Natural killer cell treated with Interleukin-12 subunit alpha and Interleukin-12 subunit beta and Interleukin-15 and Interleukin-18, amount 100 ng/mL, for 72 hours (primary cell): ENCODE measurements around the gene FHL1. TPM values are rescaled to one million over a fixed set of nuclear protein-coding genes. Genes with fewer than 3 reads are reported as not detected.
"Not testable (repeated sequence)": the region's sequence is repeated elsewhere in the genome, so short reads cannot be mapped to it uniquely, and the experiment has no call there.

ENCODE experiments used
- ATAC-seq, 2 donors: fragments of 150-1000 bp; cut with Tn5 transposase in 1 of 2; sonication (Bioruptor Pico), chemical (Tn5 transposase) in 1 of 2; 2 replicates each; pipeline ENCODE4 v1.10.0; 2021
- DNase-seq: peaks from one replicate; pipeline ENCODE4 v3.0.0; 2022; ENCODE audit warnings: low spot score
- H3K27ac Mint-ChIP-seq, 2 donors: 1 replicate in 1 of 2; 2 replicates in 1 of 2; pipeline ENCODE4 v1.8.0; 2022; ENCODE audit warnings: mixed read lengths in 2 of 2, mild to moderate bottlenecking in 1 of 2, moderate library complexity in 1 of 2
- H3K27me3 Mint-ChIP-seq, 2 donors: 1 replicate in 1 of 2; 2 replicates in 1 of 2; pipeline ENCODE4 v1.8.0; 2022; ENCODE audit warnings: mixed read lengths in 2 of 2
- H3K36me3 Mint-ChIP-seq: one replicate; pipeline ENCODE4 v1.8.0; 2022; ENCODE audit warnings: mixed read lengths
- H3K4me1 Mint-ChIP-seq, 2 donors: 1 replicate in 1 of 2; 2 replicates in 1 of 2; pipeline ENCODE4 v1.8.0; 2022; ENCODE audit warnings: low read depth in 2 of 2, mixed read lengths in 2 of 2, mild to moderate bottlenecking in 1 of 2
- H3K4me3 Mint-ChIP-seq: one replicate; pipeline ENCODE4 v1.8.0; 2022; ENCODE audit warnings: mixed read lengths
- H3K9me3 Mint-ChIP-seq: 2 replicates; pipeline ENCODE4 v1.8.0; 2022; ENCODE audit warnings: mixed read lengths
- total RNA-seq, 2 donors: library from RNA; stranded (reverse); gene quantifications; one replicate each; pipeline ENCODE4 v1.2.3, GENCODE V29; 2022

FHL1 gene
- total RNA-seq: 1 to 10 TPM; 2.9 to 6.7 TPM

GRCh38 chrX:136147315-136147901 is at the start of gene FHL1:
Gene FHL1 (plus strand): TSS chrX:136147533.
- Mint-ChIP-seq H3K9me3 (no peaks in the 10 kb centered on the region), H3K27me3 (peaks cover 17 to 39% of the 10 kb centered on the region in 2 donors), H3K4me3 (peak within 1 kb of the TSS; percentile 69), H3K36me3 (no peaks in the 10 kb centered on the region), H3K4me1 (peaks cover 17 to 23% of the 10 kb centered on the region in 2 donors), H3K27ac (no peak within 1 kb of the TSS)
- peak; percentile 87 to 88 for ATAC-seq
- DNase-seq: peak; percentile 69

GRCh38 chrX:136097871-136098805 is 49.2 kb upstream of the FHL1 start:
- ATAC-seq (no peak), DNase-seq (no peak)
- peaks cover 0 to 3% of the 10 kb centered on the region in 2 donors for H3K4me1 Mint-ChIP-seq
- H3K4me3 Mint-ChIP-seq: no peak overlapping the region
- no peaks in the 10 kb centered on the region for H3K9me3 Mint-ChIP-seq
- H3K27ac Mint-ChIP-seq: no peak overlapping the region
- H3K27me3 Mint-ChIP-seq: peaks cover 0 to 2% of the 10 kb centered on the region in 2 donors
- no peaks in the 10 kb centered on the region for H3K36me3 Mint-ChIP-seq

- Mint-ChIP-seq H3K4me3 (no peak overlapping the region), H3K27ac (no peak overlapping the region), H3K9me3 (no peaks in the 10 kb centered on the region), H3K27me3 (peaks cover 0 to 14% of the 10 kb centered on the region in 2 donors), H3K4me1 (no peaks in the 10 kb centered on the region), H3K36me3 (no peaks in the 10 kb centered on the region)
- ATAC-seq (no peak), DNase-seq (no peak)
Observed at GRCh38 chrX:136104936-136105335, 42.4 kb upstream of the FHL1 start.

- Mint-ChIP-seq H3K36me3 (no peaks in the 10 kb centered on the region), H3K4me3 (no peak overlapping the region), H3K9me3 (no peaks in the 10 kb centered on the region), H3K27ac (no peak overlapping the region), H3K4me1 (no peaks in the 10 kb centered on the region), H3K27me3 (peaks cover 0 to 14% of the 10 kb centered on the region in 2 donors)
- ATAC-seq (no peak), DNase-seq (no peak)
Observed at GRCh38 chrX:136106920-136107528, 40.3 kb upstream of the FHL1 start.

GRCh38 chrX:136108905-136109304 is 38.4 kb upstream of the FHL1 start:
- H3K27ac Mint-ChIP-seq, ATAC-seq, H3K36me3 Mint-ChIP-seq, DNase-seq, H3K9me3 Mint-ChIP-seq, H3K4me1 Mint-ChIP-seq, H3K4me3 Mint-ChIP-seq: not testable (repeated sequence)
- H3K27me3 Mint-ChIP-seq: peaks cover 0 to 14% of the 10 kb centered on the region in 2 donors

GRCh38 chrX:136112286-136112685 is 35.0 kb upstream of the FHL1 start:
- Mint-ChIP-seq H3K36me3 (no peaks in the 10 kb centered on the region), H3K4me1 (no peaks in the 10 kb centered on the region), H3K27ac (no peak overlapping the region), H3K27me3 (no peaks in the 10 kb centered on the region), H3K9me3 (no peaks in the 10 kb centered on the region), H3K4me3 (no peak overlapping the region)
- DNase-seq (no peak), ATAC-seq (no peak)

- H3K9me3 Mint-ChIP-seq: no peaks in the 10 kb centered on the region
- H3K4me1 Mint-ChIP-seq: no peaks in the 10 kb centered on the region
- no peak overlapping the region for H3K4me3 Mint-ChIP-seq
- DNase-seq (no peak), ATAC-seq (no peak)
- H3K27ac Mint-ChIP-seq: no peak overlapping the region
- H3K27me3 Mint-ChIP-seq: no peaks in the 10 kb centered on the region
- no peaks in the 10 kb centered on the region for H3K36me3 Mint-ChIP-seq
Observed at GRCh38 chrX:136112778-136113177, 34.6 kb upstream of the FHL1 start.

- H3K9me3 Mint-ChIP-seq: no peaks in the 10 kb centered on the region
Observed at GRCh38 chrX:136115126-136115903, 32.0 kb upstream of the FHL1 start.

GRCh38 chrX:136115904-136116297 is 31.4 kb upstream of the FHL1 start:
- Mint-ChIP-seq H3K36me3 (no peaks in the 10 kb centered on the region), H3K27me3 (peaks cover 0 to 8% of the 10 kb centered on the region in 2 donors), H3K4me3 (no peak overlapping the region), H3K27ac (no peak overlapping the region), H3K9me3 (no peaks in the 10 kb centered on the region), H3K4me1 (no peaks in the 10 kb centered on the region)
- no peak for ATAC-seq
- no peak for DNase-seq

More at GRCh38 chrX:136115126-136115903, 32.0 kb upstream of the FHL1 start:
- DNase-seq (no peak), ATAC-seq (no peak)
- H3K27ac Mint-ChIP-seq: no peak overlapping the region
- no peaks in the 10 kb centered on the region for H3K36me3 Mint-ChIP-seq
- no peaks in the 10 kb centered on the region for H3K4me1 Mint-ChIP-seq
- no peak overlapping the region for H3K4me3 Mint-ChIP-seq
- peaks cover 0 to 8% of the 10 kb centered on the region in 2 donors for H3K27me3 Mint-ChIP-seq

- H3K27ac Mint-ChIP-seq: no peak overlapping the region
- no peaks in the 10 kb centered on the region for H3K36me3 Mint-ChIP-seq
- no peaks in the 10 kb centered on the region for H3K9me3 Mint-ChIP-seq
- ATAC-seq (no peak), DNase-seq (no peak)
- peaks cover 0 to 14% of the 10 kb centered on the region in 2 donors for H3K27me3 Mint-ChIP-seq
- no peaks in the 10 kb centered on the region for H3K4me1 Mint-ChIP-seq
- no peak overlapping the region for H3K4me3 Mint-ChIP-seq
Observed at GRCh38 chrX:136121788-136122187, 25.5 kb upstream of the FHL1 start.

GRCh38 chrX:136122207-136122606 is 25.1 kb upstream of the FHL1 start:
- DNase-seq (no peak), ATAC-seq (no peak)
- Mint-ChIP-seq H3K36me3 (no peaks in the 10 kb centered on the region), H3K4me3 (no peak overlapping the region), H3K27ac (no peak overlapping the region), H3K9me3 (no peaks in the 10 kb centered on the region), H3K27me3 (peaks cover 0 to 14% of the 10 kb centered on the region in 2 donors), H3K4me1 (no peaks in the 10 kb centered on the region)

- Mint-ChIP-seq H3K36me3 (no peaks in the 10 kb centered on the region), H3K9me3 (no peaks in the 10 kb centered on the region), H3K4me1 (no peaks in the 10 kb centered on the region), H3K4me3 (no peak overlapping the region), H3K27ac (no peak overlapping the region), H3K27me3 (peaks cover 0 to 12% of the 10 kb centered on the region in 2 donors)
- ATAC-seq: no peak
- DNase-seq: no peak
Observed at GRCh38 chrX:136125106-136125505, 22.2 kb upstream of the FHL1 start.

- no peak for DNase-seq
- H3K4me1 Mint-ChIP-seq: no peaks in the 10 kb centered on the region
- H3K27me3 Mint-ChIP-seq: peaks cover 0 to 12% of the 10 kb centered on the region in 2 donors
- no peaks in the 10 kb centered on the region for H3K36me3 Mint-ChIP-seq
- no peak overlapping the region for H3K27ac Mint-ChIP-seq
- ATAC-seq: no peak
- H3K9me3 Mint-ChIP-seq: no peaks in the 10 kb centered on the region
- no peak overlapping the region for H3K4me3 Mint-ChIP-seq
Observed at GRCh38 chrX:136126371-136126770, 21.0 kb upstream of the FHL1 start.
